Chondrocyte (in vitro differentiated cells): Measurements from ENCODE around the gene ARHGAP32. TPM values are rescaled to one million over a fixed set of nuclear protein-coding genes. Genes with fewer than 3 reads are reported as not detected.
A peak's percentile ranks its signal among the peaks of the same experiment; 100 is the strongest.

Source experiments
- DNase-seq: peaks from one replicate; pipeline ENCODE4 v3.0.0; 2021; ENCODE audit warnings: mixed read lengths, low spot score
- H3K27ac Mint-ChIP-seq: one replicate; pipeline ENCODE4 v1.8.0; 2021; ENCODE audit warnings: mild to moderate bottlenecking, moderate library complexity, mixed read lengths; ENCODE audit not compliant: unreplicated experiment
- H3K27me3 Mint-ChIP-seq: 2 replicates; pipeline ENCODE4 v1.8.0; 2021; ENCODE audit warnings: low read depth, mixed read lengths
- H3K36me3 Mint-ChIP-seq: 2 replicates; pipeline ENCODE4 v1.8.0; 2021; ENCODE audit warnings: low read depth, mixed read lengths
- H3K4me1 Mint-ChIP-seq: 2 replicates; pipeline ENCODE4 v1.8.0; 2021; ENCODE audit warnings: low read depth, mild to moderate bottlenecking, mixed read lengths
- H3K4me3 Mint-ChIP-seq: one replicate; pipeline ENCODE4 v1.8.0; 2021; ENCODE audit warnings: mild to moderate bottlenecking, moderate library complexity, mixed read lengths; ENCODE audit not compliant: unreplicated experiment
- H3K9me3 Mint-ChIP-seq: 2 replicates; pipeline ENCODE4 v1.8.0; 2021; ENCODE audit warnings: low read depth, mixed read lengths
- CTCF ChIP-seq: fragments of 200-600 bp; sonication (generic); IDR thresholded peaks from 2 replicates; pipeline ENCODE4 v1.5.0; 2021; ENCODE audit warnings: antibody characterized with exemption, mild to moderate bottlenecking, moderate library complexity
- total RNA-seq: library from RNA; stranded (reverse); gene quantifications from 3 replicates; pipeline ENCODE4 v1.2.1, GENCODE V29; 2021

ARHGAP32 gene
- total RNA-seq, 1 donor from 2014 or later = 15.8 TPM

DNA sequence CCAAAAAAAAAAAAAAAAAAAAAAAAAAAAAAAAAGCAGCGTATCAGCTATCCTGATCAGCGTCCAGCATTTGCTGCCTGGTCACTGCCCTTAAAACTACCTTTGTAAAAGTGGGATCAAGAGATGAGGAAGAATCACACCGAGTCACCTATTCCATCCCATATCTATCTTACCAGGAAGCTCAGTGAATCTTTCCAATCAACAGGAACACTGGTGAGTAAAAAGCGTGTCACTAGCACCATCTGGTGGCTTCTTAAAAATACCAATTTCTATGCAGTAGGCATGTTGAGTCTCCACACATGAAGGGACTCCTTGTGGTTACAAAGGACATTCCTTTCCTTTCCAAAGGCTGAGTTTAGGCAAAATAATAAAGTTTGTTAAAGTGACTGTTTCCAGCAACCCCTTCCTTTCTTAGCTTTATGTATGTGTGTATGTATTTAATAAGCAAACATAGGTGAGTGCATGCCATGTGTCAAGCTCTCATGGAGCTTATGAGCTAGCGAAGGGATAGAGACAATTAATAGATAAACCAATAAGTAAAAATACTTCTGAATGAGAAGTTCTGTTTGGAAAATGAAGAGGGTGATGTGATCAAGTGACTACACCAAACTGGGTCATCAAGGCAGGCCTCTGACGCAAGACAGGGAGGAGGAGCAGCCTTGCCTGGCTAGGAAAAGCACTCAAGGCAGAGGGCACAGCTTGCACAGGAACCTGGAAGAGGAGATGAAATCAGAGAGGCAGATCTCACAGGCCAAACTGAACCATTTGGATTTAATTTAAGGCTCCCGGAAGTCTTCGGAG, 235.5 kb downstream of the ARHGAP32 start:
- Mint-ChIP-seq H3K4me1 (peaks cover 4% of the 10 kb centered on the region), H3K27ac (no peak overlapping the region), H3K9me3 (no peaks in the 10 kb centered on the region), H3K27me3 (peaks cover 10% of the 10 kb centered on the region), H3K4me3 (no peak overlapping the region), H3K36me3 (no peaks in the 10 kb centered on the region)
- no peak for DNase-seq
- peak; percentile 94 for TF ChIP-seq CTCF

DNA sequence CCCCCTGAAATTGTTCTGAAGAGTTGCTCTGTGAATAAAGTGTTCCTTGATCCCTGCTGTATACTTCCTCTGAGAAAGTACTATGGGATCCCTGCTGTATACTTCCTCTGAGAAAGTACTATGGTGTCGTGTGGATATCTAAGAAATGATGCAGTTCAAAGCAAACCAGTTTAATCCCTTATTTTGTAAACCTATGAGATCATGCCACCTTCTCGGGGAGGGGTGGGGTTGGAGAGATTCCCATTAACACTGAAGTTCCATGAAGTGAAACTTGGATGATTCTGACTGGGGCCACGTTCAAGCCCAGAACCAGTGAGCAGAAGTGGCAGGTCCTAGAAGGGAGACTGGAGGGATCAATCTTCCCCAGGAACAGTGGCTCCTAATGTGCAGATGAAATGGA, 236.5 kb downstream of the ARHGAP32 start:
- H3K4me1 Mint-ChIP-seq = peaks cover 4% of the 10 kb centered on the region
- TF ChIP-seq CTCF = no peak
- H3K9me3 Mint-ChIP-seq = no peaks in the 10 kb centered on the region
- H3K36me3 Mint-ChIP-seq = no peaks in the 10 kb centered on the region
- peak overlapping the region; percentile 3 for H3K4me3 Mint-ChIP-seq
- H3K27me3 Mint-ChIP-seq = peaks cover 10% of the 10 kb centered on the region
- H3K27ac Mint-ChIP-seq = no peak overlapping the region
- DNase-seq = no peak

DNA sequence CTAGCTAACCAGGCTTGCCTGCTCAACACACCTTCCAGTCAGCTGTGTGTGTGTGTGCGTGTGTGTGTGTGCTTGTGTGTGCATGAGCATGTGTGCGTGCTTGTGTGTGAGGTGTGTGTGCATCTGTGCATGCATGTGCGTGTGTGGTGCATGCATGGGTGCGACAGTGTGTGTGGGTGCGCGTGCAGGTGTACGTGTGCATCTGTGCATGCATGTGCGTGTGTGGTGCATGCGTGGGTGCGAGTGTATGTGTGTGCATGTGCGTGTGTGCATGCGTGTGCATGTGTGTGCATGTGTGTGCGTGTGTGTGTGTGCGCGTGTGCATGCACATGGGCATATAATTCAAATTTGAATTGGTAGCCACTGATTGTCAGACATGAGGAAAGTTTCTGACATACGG, 239.0 kb downstream of the ARHGAP32 start:
- Mint-ChIP-seq H3K4me3 (no peak overlapping the region), H3K27me3 (peaks cover 12% of the 10 kb centered on the region), H3K36me3 (no peaks in the 10 kb centered on the region), H3K27ac (no peak overlapping the region), H3K9me3 (no peaks in the 10 kb centered on the region), H3K4me1 (peaks cover 4% of the 10 kb centered on the region)
- no peak for DNase-seq
- no peak for TF ChIP-seq CTCF

GRCh38 chr11:128949791-128950454, 242.2 kb downstream of the ARHGAP32 start:
- H3K9me3 Mint-ChIP-seq = no peaks in the 10 kb centered on the region
- TF ChIP-seq CTCF = no peak
- H3K36me3 Mint-ChIP-seq = no peaks in the 10 kb centered on the region
- no peak overlapping the region for H3K27ac Mint-ChIP-seq
- no peak for DNase-seq
- H3K27me3 Mint-ChIP-seq = peaks cover 12% of the 10 kb centered on the region
- H3K4me1 Mint-ChIP-seq = no peaks in the 10 kb centered on the region
- H3K4me3 Mint-ChIP-seq = no peak overlapping the region

- H3K27ac Mint-ChIP-seq = no peak overlapping the region
- H3K4me3 Mint-ChIP-seq = no peak overlapping the region
- peaks cover 8% of the 10 kb centered on the region for H3K27me3 Mint-ChIP-seq
- TF ChIP-seq CTCF = peak; percentile 30
- H3K36me3 Mint-ChIP-seq = no peaks in the 10 kb centered on the region
- peaks cover 2% of the 10 kb centered on the region for H3K4me1 Mint-ChIP-seq
- DNase-seq = no peak
- no peaks in the 10 kb centered on the region for H3K9me3 Mint-ChIP-seq
Observed at GRCh38 chr11:128948583-128948982, 243.5 kb downstream of the ARHGAP32 start.
